Measurements from ENCODE around the gene H2BK1.

DNA sequence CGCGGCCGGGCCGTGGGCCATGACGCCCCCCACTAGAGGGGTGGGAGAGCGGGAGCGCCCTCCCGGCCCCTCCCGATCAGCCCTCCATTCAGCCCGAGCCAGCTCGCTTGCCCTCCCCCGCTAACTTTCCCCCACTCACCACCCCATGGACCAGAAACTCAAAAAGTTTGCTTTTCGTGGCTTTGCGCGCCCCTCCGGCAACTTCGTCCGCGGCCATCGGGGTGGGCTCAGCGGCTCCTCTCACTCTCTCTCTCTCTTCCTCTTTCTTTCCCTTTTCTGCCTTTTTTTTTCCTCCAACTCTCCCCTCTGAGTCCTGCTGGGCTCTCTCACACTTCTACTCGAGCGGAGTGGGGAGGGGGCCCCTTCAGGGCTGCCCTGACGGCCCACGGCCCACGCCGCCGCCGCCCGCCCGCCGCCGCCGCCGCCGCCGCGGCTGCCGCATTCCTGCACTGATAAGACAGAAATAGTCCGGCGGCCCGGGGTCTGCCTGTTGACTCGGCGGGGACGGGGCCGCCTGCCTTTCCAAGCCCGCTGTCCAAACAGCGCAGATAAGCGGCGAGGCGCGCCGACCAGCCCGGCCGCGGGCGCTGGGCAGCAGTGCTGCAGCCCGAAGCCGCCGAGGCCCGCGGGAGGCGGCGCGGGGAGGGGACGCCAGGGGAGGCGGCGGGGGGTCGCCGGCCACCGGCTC lies 38.2 kb upstream of the H2BK1 start, which contains the start of gene SMARCD3:
- TF ChIP-seq POLR2A (IDR thresholded peaks at IDR 0.05): no peak
- TF ChIP-seq, protein P1, sequence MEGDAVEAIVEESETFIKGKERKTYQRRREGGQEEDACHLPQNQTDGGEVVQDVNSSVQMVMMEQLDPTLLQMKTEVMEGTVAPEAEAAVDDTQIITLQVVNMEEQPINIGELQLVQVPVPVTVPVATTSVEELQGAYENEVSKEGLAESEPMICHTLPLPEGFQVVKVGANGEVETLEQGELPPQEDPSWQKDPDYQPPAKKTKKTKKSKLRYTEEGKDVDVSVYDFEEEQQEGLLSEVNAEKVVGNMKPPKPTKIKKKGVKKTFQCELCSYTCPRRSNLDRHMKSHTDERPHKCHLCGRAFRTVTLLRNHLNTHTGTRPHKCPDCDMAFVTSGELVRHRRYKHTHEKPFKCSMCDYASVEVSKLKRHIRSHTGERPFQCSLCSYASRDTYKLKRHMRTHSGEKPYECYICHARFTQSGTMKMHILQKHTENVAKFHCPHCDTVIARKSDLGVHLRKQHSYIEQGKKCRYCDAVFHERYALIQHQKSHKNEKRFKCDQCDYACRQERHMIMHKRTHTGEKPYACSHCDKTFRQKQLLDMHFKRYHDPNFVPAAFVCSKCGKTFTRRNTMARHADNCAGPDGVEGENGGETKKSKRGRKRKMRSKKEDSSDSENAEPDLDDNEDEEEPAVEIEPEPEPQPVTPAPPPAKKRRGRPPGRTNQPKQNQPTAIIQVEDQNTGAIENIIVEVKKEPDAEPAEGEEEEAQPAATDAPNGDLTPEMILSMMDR (IDR thresholded peaks at IDR 0.05): no peak

All from right lobe of liver (tissue), 4 donors.